Activated naive CD4-positive, alpha-beta T cell treated with anti-CD3 and anti-CD28 coated beads, Interleukin-2, amount 50 U/mL, for 24 hours (primary cell): ENCODE results near the gene RABL3.
"Not testable (repeated sequence)": the region's sequence is repeated elsewhere in the genome, so short reads cannot be mapped to it uniquely, and the experiment has no call there.

ENCODE experiments used
- H3K27ac Mint-ChIP-seq: one replicate; pipeline ENCODE4 v1.8.0; 2021; ENCODE audit warnings: mild to moderate bottlenecking, mixed read lengths
- H3K27me3 Mint-ChIP-seq: one replicate; pipeline ENCODE4 v1.8.0; 2021; ENCODE audit warnings: mixed read lengths
- H3K36me3 Mint-ChIP-seq: one replicate; pipeline ENCODE4 v1.8.0; 2021; ENCODE audit warnings: mixed read lengths
- H3K4me1 Mint-ChIP-seq: one replicate; pipeline ENCODE4 v1.8.0; 2021; ENCODE audit warnings: mixed read lengths
- H3K4me3 Mint-ChIP-seq: one replicate; pipeline ENCODE4 v1.8.0; 2021; ENCODE audit warnings: mild to moderate bottlenecking, mixed read lengths
- H3K9me3 Mint-ChIP-seq: one replicate; pipeline ENCODE4 v1.8.0; 2021; ENCODE audit warnings: mixed read lengths

RABL3 gene

GRCh38 chr3:120650311-120650710 is 92.0 kb downstream of the RABL3 start:
- Mint-ChIP-seq H3K27me3 (no peaks in the 10 kb centered on the region), H3K4me3 (no peak overlapping the region), H3K4me1 (no peaks in the 10 kb centered on the region), H3K9me3 (no peaks in the 10 kb centered on the region), H3K36me3 (peaks cover 4% of the 10 kb centered on the region), H3K27ac (no peak overlapping the region)

- Mint-ChIP-seq H3K36me3 (peaks cover 4% of the 10 kb centered on the region), H3K27ac (no peak overlapping the region), H3K4me3 (no peak overlapping the region), H3K4me1 (no peaks in the 10 kb centered on the region), H3K9me3 (no peaks in the 10 kb centered on the region), H3K27me3 (no peaks in the 10 kb centered on the region)
Observed at GRCh38 chr3:120649830-120650233, 92.5 kb downstream of the RABL3 start.

DNA sequence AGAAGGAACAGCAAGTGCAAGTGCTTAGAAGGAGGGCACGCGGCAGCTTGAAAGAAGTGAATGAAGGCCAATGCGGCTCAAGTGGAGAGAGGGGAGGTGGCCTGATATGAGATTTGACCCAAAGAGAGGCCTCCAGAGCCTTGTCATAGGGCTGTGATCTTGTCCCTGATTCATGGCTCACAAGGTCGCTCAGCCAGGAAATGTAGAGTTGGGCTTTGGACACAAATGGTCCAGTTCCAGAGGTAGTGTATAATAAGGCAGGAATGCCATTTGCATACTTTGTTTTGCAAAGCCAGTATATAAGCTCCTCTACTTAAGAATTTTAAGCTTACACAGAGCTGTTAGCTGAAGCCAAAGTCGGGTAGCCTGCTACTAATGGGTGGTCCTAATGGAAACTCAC is 94.0 kb downstream of the RABL3 start:
- no peaks in the 10 kb centered on the region for H3K4me1 Mint-ChIP-seq
- no peak overlapping the region for H3K27ac Mint-ChIP-seq
- H3K9me3 Mint-ChIP-seq: no peaks in the 10 kb centered on the region
- no peaks in the 10 kb centered on the region for H3K27me3 Mint-ChIP-seq
- no peak overlapping the region for H3K4me3 Mint-ChIP-seq
- peaks cover 1% of the 10 kb centered on the region for H3K36me3 Mint-ChIP-seq

GRCh38 chr3:120646771-120647432 is 95.4 kb downstream of the RABL3 start:
- Mint-ChIP-seq H3K4me1 (no peaks in the 10 kb centered on the region), H3K27ac (no peak overlapping the region), H3K4me3 (no peak overlapping the region), H3K9me3 (no peaks in the 10 kb centered on the region), H3K27me3 (no peaks in the 10 kb centered on the region), H3K36me3 (peaks cover 1% of the 10 kb centered on the region)

- no peak overlapping the region for H3K4me3 Mint-ChIP-seq
- H3K9me3 Mint-ChIP-seq: no peaks in the 10 kb centered on the region
- peaks cover 9% of the 10 kb centered on the region for H3K4me1 Mint-ChIP-seq
- no peaks in the 10 kb centered on the region for H3K27me3 Mint-ChIP-seq
- H3K36me3 Mint-ChIP-seq: peaks cover 1% of the 10 kb centered on the region
- H3K27ac Mint-ChIP-seq: no peak overlapping the region
Observed at GRCh38 chr3:120645083-120645845, 97.1 kb downstream of the RABL3 start.

GRCh38 chr3:120642368-120642948 is 99.9 kb downstream of the RABL3 start:
- Mint-ChIP-seq H3K27me3 (no peaks in the 10 kb centered on the region), H3K4me3 (no peak overlapping the region), H3K4me1 (peaks cover 18% of the 10 kb centered on the region), H3K36me3 (no peaks in the 10 kb centered on the region), H3K27ac (no peak overlapping the region), H3K9me3 (no peaks in the 10 kb centered on the region)

DNA sequence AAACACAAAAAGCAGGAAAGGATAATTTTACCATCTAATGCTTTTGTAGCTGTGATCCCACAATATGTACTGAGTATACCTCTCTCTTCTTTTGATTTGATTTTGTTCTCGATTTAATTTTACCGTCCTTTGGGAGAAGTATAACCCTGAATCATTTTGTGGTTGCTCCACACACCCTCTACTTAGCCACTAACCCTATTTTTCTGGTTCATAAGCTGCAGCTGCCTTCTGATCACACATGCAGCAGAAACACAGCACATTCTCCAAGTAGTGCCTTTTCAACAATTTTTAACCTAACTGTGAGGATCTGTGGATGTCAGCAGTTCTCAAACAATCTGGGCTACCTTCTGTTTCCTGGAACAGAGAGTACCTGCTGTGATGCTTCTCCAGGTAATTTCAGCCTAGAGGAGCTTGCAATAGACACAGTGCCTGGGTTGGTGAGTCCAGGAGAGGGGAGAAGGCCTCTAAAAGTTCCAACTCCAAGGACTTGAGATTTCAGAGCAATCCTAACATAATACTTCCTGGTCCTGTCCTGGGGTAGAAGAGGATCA is 100.5 kb downstream of the RABL3 start:
- Mint-ChIP-seq H3K9me3 (no peaks in the 10 kb centered on the region), H3K27me3 (no peaks in the 10 kb centered on the region), H3K27ac (no peak overlapping the region), H3K4me1 (peaks cover 18% of the 10 kb centered on the region), H3K36me3 (no peaks in the 10 kb centered on the region), H3K4me3 (no peak overlapping the region)

GRCh38 chr3:120640231-120640630 is 102.1 kb downstream of the RABL3 start:
- peaks cover 18% of the 10 kb centered on the region for H3K4me1 Mint-ChIP-seq
- H3K27ac Mint-ChIP-seq: no peak overlapping the region
- no peak overlapping the region for H3K4me3 Mint-ChIP-seq
- no peaks in the 10 kb centered on the region for H3K36me3 Mint-ChIP-seq
- no peaks in the 10 kb centered on the region for H3K9me3 Mint-ChIP-seq
- H3K27me3 Mint-ChIP-seq: no peaks in the 10 kb centered on the region

DNA sequence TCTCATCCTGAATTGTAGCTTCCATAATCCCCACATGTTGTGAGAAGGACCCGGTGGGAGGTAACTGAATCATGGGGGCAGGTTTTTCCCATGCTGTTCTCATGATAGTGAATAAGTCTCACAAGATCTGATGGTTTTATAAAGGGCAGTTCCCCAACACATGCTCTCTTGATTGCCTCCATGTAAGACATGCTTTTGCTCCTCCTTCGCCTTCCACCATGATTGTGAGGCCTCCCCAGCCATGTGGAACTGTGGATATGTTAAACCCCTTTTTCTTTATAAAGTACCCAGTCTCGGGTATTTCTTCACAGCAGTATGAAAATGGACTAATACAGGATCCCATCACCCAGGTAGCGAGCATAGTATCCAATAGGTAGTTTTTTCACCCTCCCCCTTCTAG is 103.5 kb downstream of the RABL3 start:
- peaks cover 18% of the 10 kb centered on the region for H3K4me1 Mint-ChIP-seq
- H3K27me3 Mint-ChIP-seq, H3K27ac Mint-ChIP-seq, H3K36me3 Mint-ChIP-seq, H3K4me3 Mint-ChIP-seq, H3K9me3 Mint-ChIP-seq: not testable (repeated sequence)

GRCh38 chr3:120637851-120638559 is 104.3 kb downstream of the RABL3 start:
- no peak overlapping the region for H3K4me3 Mint-ChIP-seq
- H3K9me3 Mint-ChIP-seq: no peaks in the 10 kb centered on the region
- no peaks in the 10 kb centered on the region for H3K27me3 Mint-ChIP-seq
- no peaks in the 10 kb centered on the region for H3K36me3 Mint-ChIP-seq
- H3K27ac Mint-ChIP-seq: no peak overlapping the region
- H3K4me1 Mint-ChIP-seq: peaks cover 18% of the 10 kb centered on the region

GRCh38 chr3:120636795-120637401 is 105.4 kb downstream of the RABL3 start:
- H3K4me3 Mint-ChIP-seq: no peak overlapping the region
- no peaks in the 10 kb centered on the region for H3K27me3 Mint-ChIP-seq
- H3K27ac Mint-ChIP-seq: no peak overlapping the region
- H3K36me3 Mint-ChIP-seq: no peaks in the 10 kb centered on the region
- no peaks in the 10 kb centered on the region for H3K9me3 Mint-ChIP-seq
- H3K4me1 Mint-ChIP-seq: peaks cover 18% of the 10 kb centered on the region
